ENCODE data around the gene MESP2. TPM values are rescaled to one million over a fixed set of nuclear protein-coding genes. Genes with fewer than 3 reads are reported as not detected.

Gene MESP2
- total RNA-seq, 1 experiment from 2014 or later = 0.28 TPM

DNA sequence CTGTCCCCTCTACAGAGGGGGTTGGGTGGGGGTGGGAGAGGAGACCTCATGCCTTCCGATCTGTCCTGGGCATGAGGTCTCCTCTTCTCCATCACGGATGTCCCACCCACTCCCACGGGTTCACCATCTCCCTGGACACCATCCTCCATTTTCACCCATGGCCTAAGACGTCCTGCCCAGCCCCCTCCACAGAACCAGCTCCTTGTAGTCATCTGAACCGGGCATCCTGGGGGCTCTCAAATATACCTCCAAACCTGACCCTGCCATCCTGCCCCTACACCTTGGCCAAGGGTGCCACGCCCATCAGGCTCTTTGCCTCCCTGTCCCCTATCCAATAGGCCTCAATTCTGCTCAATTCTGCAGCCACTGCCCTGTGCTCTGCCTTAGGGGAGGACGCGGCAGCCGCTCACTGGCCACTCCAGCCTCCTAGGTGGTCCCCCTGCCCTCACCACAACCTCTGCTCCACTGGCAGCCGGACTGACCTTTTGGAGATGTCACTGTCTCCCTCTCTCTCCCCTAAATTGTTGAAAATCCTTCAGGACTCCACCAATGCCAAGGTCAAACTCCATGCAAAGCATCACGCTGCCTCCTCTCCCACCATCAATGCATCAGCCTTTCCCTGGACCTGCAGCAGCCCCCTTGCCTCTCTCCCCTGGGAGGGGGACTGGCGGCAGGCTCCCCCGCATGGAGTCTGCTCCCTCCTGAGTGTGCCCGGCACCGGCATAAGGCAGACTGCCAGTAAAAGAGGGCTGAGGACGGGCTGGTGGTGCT, 47.9 kb downstream of the MESP2 start:
- DNase-seq = no peak
- H3K23me2 ChIP-seq (ENCODE audit: insufficient read length, low read depth, low read length, poor library complexity, severe bottlenecking) = no peaks in the 10 kb centered on the region
- H2BK20ac ChIP-seq (ENCODE audit: low read depth, low read length, poor library complexity, severe bottlenecking) = no peak overlapping the region
- peak overlapping the region in 1 of 3 experiments; percentile 18; a peak in 1 of 7 replicates for H3K27ac Mint-ChIP-seq
- H3K4me1 Mint-ChIP-seq = peaks cover 11 to 18% of the 10 kb centered on the region in 2 experiments; a peak in 3 of 4 replicates
- TF ChIP-seq, protein P1, sequence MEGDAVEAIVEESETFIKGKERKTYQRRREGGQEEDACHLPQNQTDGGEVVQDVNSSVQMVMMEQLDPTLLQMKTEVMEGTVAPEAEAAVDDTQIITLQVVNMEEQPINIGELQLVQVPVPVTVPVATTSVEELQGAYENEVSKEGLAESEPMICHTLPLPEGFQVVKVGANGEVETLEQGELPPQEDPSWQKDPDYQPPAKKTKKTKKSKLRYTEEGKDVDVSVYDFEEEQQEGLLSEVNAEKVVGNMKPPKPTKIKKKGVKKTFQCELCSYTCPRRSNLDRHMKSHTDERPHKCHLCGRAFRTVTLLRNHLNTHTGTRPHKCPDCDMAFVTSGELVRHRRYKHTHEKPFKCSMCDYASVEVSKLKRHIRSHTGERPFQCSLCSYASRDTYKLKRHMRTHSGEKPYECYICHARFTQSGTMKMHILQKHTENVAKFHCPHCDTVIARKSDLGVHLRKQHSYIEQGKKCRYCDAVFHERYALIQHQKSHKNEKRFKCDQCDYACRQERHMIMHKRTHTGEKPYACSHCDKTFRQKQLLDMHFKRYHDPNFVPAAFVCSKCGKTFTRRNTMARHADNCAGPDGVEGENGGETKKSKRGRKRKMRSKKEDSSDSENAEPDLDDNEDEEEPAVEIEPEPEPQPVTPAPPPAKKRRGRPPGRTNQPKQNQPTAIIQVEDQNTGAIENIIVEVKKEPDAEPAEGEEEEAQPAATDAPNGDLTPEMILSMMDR (conservative IDR thresholded peaks at IDR 0.05) = no peak
- no peak overlapping the region for H2BK12ac ChIP-seq (ENCODE audit: insufficient read length, low read depth, low read length)
- no peak overlapping the region for H2AK5ac ChIP-seq (ENCODE audit: insufficient read length, low read length)
- no peak overlapping the region for H3K4me3 Mint-ChIP-seq
- no peaks in the 10 kb centered on the region for H3K4me1 ChIP-seq (ENCODE audit: insufficient read depth, low read length)
- no peak overlapping the region for H4K8ac ChIP-seq (replicated peaks; ENCODE audit: insufficient read length, low read depth, low read length)
- H3T11ph ChIP-seq (ENCODE audit: low read length) = no peak overlapping the region
- no peaks in the 10 kb centered on the region for H3K27me3 ChIP-seq (ENCODE audit: insufficient read depth, low read length)
- no peak overlapping the region for H2BK5ac ChIP-seq (ENCODE audit: insufficient read length, low read length)
- H2BK15ac ChIP-seq (ENCODE audit: low read depth, low read length) = no peak overlapping the region
- H3K79me1 ChIP-seq (ENCODE audit: insufficient read depth, low read depth, low read length, poor library complexity, severe bottlenecking) = no peaks in the 10 kb centered on the region
- H2AFZ ChIP-seq (ENCODE audit: low read length) = no peak overlapping the region
- no peak overlapping the region for H3K4ac ChIP-seq (ENCODE audit: low read depth, low read length)
- no peak overlapping the region for H3K9ac ChIP-seq (ENCODE audit: extremely low read depth, insufficient read length, low read length)
- H3K56ac ChIP-seq (ENCODE audit: insufficient read length, low read depth, low read length) = no peak overlapping the region
- no peak overlapping the region for H4K91ac ChIP-seq (ENCODE audit: insufficient read length, low read depth, low read length)
- no peak overlapping the region for H4K5ac ChIP-seq (ENCODE audit: insufficient read length, low read depth, low read length)
- no peak overlapping the region for H3K14ac ChIP-seq (ENCODE audit: insufficient read depth, low read length)
- H3K9me3 Mint-ChIP-seq = no peaks in the 10 kb centered on the region
- H3K9me3 ChIP-seq (ENCODE audit: control insufficient read depth, low read depth, low read length) = no peaks in the 10 kb centered on the region
- WGBS (ENCODE audit: extremely low coverage, insufficient read length, low lambda C conversion rate) = no CpG with 5 or more reads among the region's 16 CpGs
- H2BK120ac ChIP-seq (ENCODE audit: low read depth, low read length, poor library complexity, severe bottlenecking) = no peak overlapping the region
- no peak overlapping the region for H3K23ac ChIP-seq (ENCODE audit: insufficient read length, low read depth, low read length)
- H3K4me2 ChIP-seq (ENCODE audit: insufficient read depth, insufficient read length, low read length) = no peak overlapping the region
- H3K18ac ChIP-seq (ENCODE audit: insufficient read length, low read depth, low read length) = no peak overlapping the region
- no peaks in the 10 kb centered on the region for H4K20me1 ChIP-seq (ENCODE audit: control insufficient read depth, insufficient read depth, insufficient read length)
- H3K79me2 ChIP-seq (ENCODE audit: insufficient read depth, low read length) = no peaks in the 10 kb centered on the region
- no peaks in the 10 kb centered on the region for H3K36me3 Mint-ChIP-seq (ENCODE audit: insufficient read depth in 1 of 3, low read depth in 3 of 3)
- no peak overlapping the region for H3K27ac ChIP-seq (ENCODE audit: insufficient read length, low read depth, low read length)
- H3K27me3 Mint-ChIP-seq (ENCODE audit: low read depth) = peaks cover 11% of the 10 kb centered on the region
